PC-9 (cell line): ENCODE data around the gene UBE2B.

ENCODE experiments used
- EZH2 ChIP-seq: fragments of 200-600 bp; sonication (generic); IDR thresholded peaks from 2 replicates; pipeline ENCODE4 v1.8.0; 2017; ENCODE audit warnings: antibody characterized with exemption, low read depth
- TF ChIP-seq, protein P1 (sequence below): fragments of 200-600 bp; sonication (generic); conservative IDR thresholded peaks from 2 replicates; pipeline ENCODE4 v1.6.1; 2017; ENCODE audit warnings: mixed run types, antibody characterized with exemption, mild to moderate bottlenecking, moderate library complexity

GRCh38 chr5:134394932-134395331 lies 23.6 kb downstream of the UBE2B start:
- TF ChIP-seq, protein P1, sequence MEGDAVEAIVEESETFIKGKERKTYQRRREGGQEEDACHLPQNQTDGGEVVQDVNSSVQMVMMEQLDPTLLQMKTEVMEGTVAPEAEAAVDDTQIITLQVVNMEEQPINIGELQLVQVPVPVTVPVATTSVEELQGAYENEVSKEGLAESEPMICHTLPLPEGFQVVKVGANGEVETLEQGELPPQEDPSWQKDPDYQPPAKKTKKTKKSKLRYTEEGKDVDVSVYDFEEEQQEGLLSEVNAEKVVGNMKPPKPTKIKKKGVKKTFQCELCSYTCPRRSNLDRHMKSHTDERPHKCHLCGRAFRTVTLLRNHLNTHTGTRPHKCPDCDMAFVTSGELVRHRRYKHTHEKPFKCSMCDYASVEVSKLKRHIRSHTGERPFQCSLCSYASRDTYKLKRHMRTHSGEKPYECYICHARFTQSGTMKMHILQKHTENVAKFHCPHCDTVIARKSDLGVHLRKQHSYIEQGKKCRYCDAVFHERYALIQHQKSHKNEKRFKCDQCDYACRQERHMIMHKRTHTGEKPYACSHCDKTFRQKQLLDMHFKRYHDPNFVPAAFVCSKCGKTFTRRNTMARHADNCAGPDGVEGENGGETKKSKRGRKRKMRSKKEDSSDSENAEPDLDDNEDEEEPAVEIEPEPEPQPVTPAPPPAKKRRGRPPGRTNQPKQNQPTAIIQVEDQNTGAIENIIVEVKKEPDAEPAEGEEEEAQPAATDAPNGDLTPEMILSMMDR, result no peak
- TF ChIP-seq EZH2, result no peak
